PC-9 (cell line): Measurements from ENCODE around the gene CACNA1D. TPM values are rescaled to one million over a fixed set of nuclear protein-coding genes. Genes with fewer than 3 reads are reported as not detected.

Source experiments
- BruUV-seq: library from RNA; stranded (reverse); fragments of 400-500 nt; replicated peaks from 2 replicates; lab custom pipeline; 2021; lab: Mats Ljungman, UMichigan
- CTCF ChIA-PET: fragments of 300-600 bp; sonication (Branson Sonifier 250); formaldehyde crosslinking; loops from one replicate; lab custom pipeline; 2022; ENCODE audit warnings: antibody characterized with exemption; lab: Charles Lee
- POLR2A ChIA-PET: fragments of 300-600 bp; sonication (Branson Sonifier 250); formaldehyde crosslinking; loops from one replicate; lab custom pipeline; 2022; ENCODE audit warnings: antibody characterized with exemption; ENCODE audit not compliant: unreplicated experiment; lab: Charles Lee
- DNase-seq, 2 experiments: peaks; one replicate each; pipeline versions ENCODE4 v3.0.0 to v3.0.0-alpha.2; 2015 to 2022; ENCODE audit warnings: mixed read lengths in 1 of 2
- H2AFZ ChIP-seq: fragments of 200-600 bp; sonication (generic); 2 replicates; pipeline ENCODE4 v1.8.1; 2017; ENCODE audit warnings: antibody characterized with exemption
- H3F3A ChIP-seq: fragments of 200-600 bp; sonication (generic); 2 replicates; pipeline ENCODE4 v1.8.1; 2017; ENCODE audit warnings: antibody characterized with exemption, mild to moderate bottlenecking, low read depth; ENCODE audit not compliant: insufficient read depth
- H3K27ac ChIP-seq: fragments of 200-600 bp; sonication (generic); 2 replicates; pipeline ENCODE4 v1.6.1; 2016; ENCODE audit warnings: mixed run types
- H3K27me3 ChIP-seq: fragments of 200-600 bp; sonication (generic); 2 replicates; pipeline ENCODE4 v1.6.1; 2016; ENCODE audit warnings: low read depth, mixed run types; ENCODE audit not compliant: insufficient read depth
- H3K36me3 ChIP-seq: fragments of 200-600 bp; sonication (generic); 2 replicates; pipeline ENCODE4 v1.6.1; 2016; ENCODE audit warnings: low read depth, mixed run types
- H3K4me1 ChIP-seq: fragments of 200-600 bp; sonication (generic); replicated peaks from 2 replicates; pipeline ENCODE4 v1.6.1; 2016; ENCODE audit warnings: mixed run types; ENCODE audit not compliant: insufficient read depth
- H3K4me2 ChIP-seq: fragments of 200-600 bp; sonication (generic); 2 replicates; pipeline ENCODE4 v1.6.1; 2017; ENCODE audit warnings: mixed run types
- H3K4me3 ChIP-seq: fragments of 200-600 bp; sonication (generic); 2 replicates; pipeline ENCODE4 v1.6.1; 2016; ENCODE audit warnings: mixed run types
- H3K79me2 ChIP-seq: fragments of 200-600 bp; sonication (generic); 2 replicates; pipeline ENCODE4 v1.6.1; 2017; ENCODE audit warnings: low read depth, mixed run types
- H3K9me2 ChIP-seq: fragments of 200-600 bp; sonication (generic); 2 replicates; pipeline ENCODE4 v1.8.1; 2017; ENCODE audit warnings: mild to moderate bottlenecking; ENCODE audit not compliant: insufficient read depth
- H3K9me3 ChIP-seq: fragments of 200-600 bp; sonication (generic); 2 replicates; pipeline ENCODE4 v1.8.1; 2016; ENCODE audit warnings: low read depth; ENCODE audit not compliant: insufficient read depth
- H4K20me1 ChIP-seq: fragments of 200-600 bp; sonication (generic); 2 replicates; pipeline ENCODE4 v1.8.1; 2017; ENCODE audit not compliant: insufficient read depth
- CTCF ChIP-seq: fragments of 200-600 bp; sonication (generic); conservative IDR thresholded peaks from 2 replicates; pipeline ENCODE4 v1.6.1; 2017; ENCODE audit warnings: mixed run types, antibody characterized with exemption, mild to moderate bottlenecking, moderate library complexity
- EZH2 ChIP-seq: fragments of 200-600 bp; sonication (generic); IDR thresholded peaks from 2 replicates; pipeline ENCODE4 v1.8.0; 2017; ENCODE audit warnings: antibody characterized with exemption, low read depth
- intact Hi-C: fragments of 100-400 bp; cut with micrococcal nuclease; formaldehyde crosslinking; loops from one replicate; pipeline ENCODE4 v1.10.0; 2022; ENCODE audit not compliant: unreplicated experiment
- total RNA-seq: library from RNA; stranded (reverse); gene quantifications from 2 replicates; pipeline ENCODE4 v1.2.3, GENCODE V29; 2021

Gene CACNA1D
- total RNA-seq, 1 experiment from 2014 or later = not detected

- intact Hi-C loops = no loop called here
- no peaks in the 10 kb centered on the region for H3K4me1 ChIP-seq
- no peak for TF ChIP-seq EZH2
- CTCF ChIA-PET = no interaction called here
- no peak for DNase-seq
- H3F3A ChIP-seq = no peaks in the 10 kb centered on the region
- peaks cover 66% of the 10 kb centered on the region for H3K27me3 ChIP-seq
- no peaks in the 10 kb centered on the region for H4K20me1 ChIP-seq
- BruUV-seq = no TSS peak
- no peaks in the 10 kb centered on the region for H3K36me3 ChIP-seq
- H3K27ac ChIP-seq = no peak overlapping the region
- no peaks in the 10 kb centered on the region for H3K9me3 ChIP-seq
- H3K9me2 ChIP-seq = no peaks in the 10 kb centered on the region
- no peaks in the 10 kb centered on the region for H3K79me2 ChIP-seq
- POLR2A ChIA-PET = interaction anchor here (0.6 kb wide), 1 partner anchor 598 kb away, joined by 3 read pairs; no protein-coding TSS in a partner anchor
- no peak overlapping the region for H3K4me3 ChIP-seq
- no peak overlapping the region for H2AFZ ChIP-seq
- H3K4me2 ChIP-seq = no peak overlapping the region
Observed at GRCh38 chr3:53704363-53704725, 209.9 kb downstream of the CACNA1D start.

- Histone ChIP-seq H2AFZ (no peak overlapping the region), H3K4me1 (no peaks in the 10 kb centered on the region), H3K9me2 (no peaks in the 10 kb centered on the region), H3K79me2 (no peaks in the 10 kb centered on the region), H3K4me3 (no peak overlapping the region), H3F3A (no peaks in the 10 kb centered on the region), H3K9me3 (no peaks in the 10 kb centered on the region), H3K27me3 (peaks cover 66% of the 10 kb centered on the region), H4K20me1 (no peaks in the 10 kb centered on the region), H3K27ac (no peak overlapping the region), H3K4me2 (no peak overlapping the region), H3K36me3 (no peaks in the 10 kb centered on the region)
- intact Hi-C loops = no loop called here
- CTCF ChIA-PET = no interaction called here
- BruUV-seq = no TSS peak
- no peak for DNase-seq
- TF ChIP-seq CTCF (no peak), EZH2 (no peak)
- POLR2A ChIA-PET = interaction anchor here (0.6 kb wide), 1 partner anchor 599 kb away, joined by 3 read pairs; no protein-coding TSS in a partner anchor
Observed at GRCh38 chr3:53705024-53705745, 210.8 kb downstream of the CACNA1D start.

GRCh38 chr3:53705774-53706173 lies 211.4 kb downstream of the CACNA1D start:
- H3K9me3 ChIP-seq = no peaks in the 10 kb centered on the region
- POLR2A ChIA-PET = no interaction called here
- peaks cover 70% of the 10 kb centered on the region for H3K27me3 ChIP-seq
- H3K27ac ChIP-seq = no peak overlapping the region
- no peak overlapping the region for H2AFZ ChIP-seq
- no peaks in the 10 kb centered on the region for H3K36me3 ChIP-seq
- intact Hi-C loops = no loop called here
- DNase-seq = no peak
- H3K4me2 ChIP-seq = no peak overlapping the region
- H3K4me3 ChIP-seq = no peak overlapping the region
- no peaks in the 10 kb centered on the region for H4K20me1 ChIP-seq
- H3K9me2 ChIP-seq = no peaks in the 10 kb centered on the region
- no peak for TF ChIP-seq EZH2
- H3F3A ChIP-seq = no peaks in the 10 kb centered on the region
- no TSS peak for BruUV-seq
- CTCF ChIA-PET = no interaction called here
- H3K79me2 ChIP-seq = no peaks in the 10 kb centered on the region
- H3K4me1 ChIP-seq = no peaks in the 10 kb centered on the region

- Histone ChIP-seq H2AFZ (no peak overlapping the region), H3K4me1 (no peaks in the 10 kb centered on the region), H3K9me2 (no peaks in the 10 kb centered on the region), H3K4me3 (no peak overlapping the region), H4K20me1 (no peaks in the 10 kb centered on the region), H3K9me3 (no peaks in the 10 kb centered on the region), H3K36me3 (no peaks in the 10 kb centered on the region), H3F3A (no peaks in the 10 kb centered on the region), H3K27me3 (peaks cover 59% of the 10 kb centered on the region), H3K27ac (no peak overlapping the region), H3K4me2 (no peak overlapping the region), H3K79me2 (no peaks in the 10 kb centered on the region)
- TF ChIP-seq CTCF (no peak), EZH2 (no peak)
- POLR2A ChIA-PET = no interaction called here
- BruUV-seq = no TSS peak
- no peak for DNase-seq
- intact Hi-C loops = no loop called here
- CTCF ChIA-PET = interaction anchor here (0.6 kb wide), 1 partner anchor 177 kb away, joined by 4 read pairs; no protein-coding TSS in a partner anchor
Observed at GRCh38 chr3:53707222-53707621, 212.8 kb downstream of the CACNA1D start.
